Pancreas (tissue), 10 donors: ENCODE measurements around the gene MORC2. TPM values are rescaled to one million over a fixed set of nuclear protein-coding genes. Genes with fewer than 3 reads are reported as not detected.

Experiments used
- ATAC-seq, 4 donors: fragments of 200-7000 bp; cut with Tn5 transposase; one replicate each; pipeline versions ENCODE4 v1.8.0 to v1.9.1; 2020; ENCODE audit warnings: mild to moderate bottlenecking in 4 of 4, moderate library complexity in 4 of 4
- DNase-seq, 6 donors: peaks; one replicate each; pipeline ENCODE4 v3.0.0-alpha.2; 2020
- FAIRE-seq: peaks from 2 replicates; lab custom pipeline; 2012; peaks lifted over from hg19 to GRCh38; lab: Jason Lieb, UNC
- H3K27ac ChIP-seq, 4 donors: fragments of 200-600 bp; sonication (generic); 1 replicate in 3 of 4; 2 replicates in 1 of 4; pipeline versions ENCODE4 v1.5.0 to v1.8.0; 2020
- H3K27me3 ChIP-seq, 4 donors: fragments of 200-600 bp; one replicate each; pipeline ENCODE4 v1.8.0; 2021
- H3K36me3 ChIP-seq, 3 donors: fragments of 200-600 bp; sonication (generic) in 1 of 3; one replicate each; pipeline versions ENCODE4 v1.5.0 to v1.8.0; 2020 to 2021
- H3K4me1 ChIP-seq, 3 donors: fragments of 200-600 bp; one replicate each; pipeline ENCODE4 v1.8.0; 2021
- H3K4me3 ChIP-seq, 4 donors: fragments of 200-600 bp; sonication (generic) in 2 of 4; one replicate each; pipeline versions ENCODE4 v1.5.0 to v1.8.0; 2020 to 2021
- H3K9me3 ChIP-seq, 4 donors: fragments of 200-600 bp; one replicate each; pipeline ENCODE4 v1.8.0; 2021
- WGBS, 2 donors: extraction: QIAGEN DNeasy Blood & Tissue Kit; methylation state at CpG; one replicate each; pipeline ENCODE4 v1.1.7; 2013; 5-methylcytosine and 5-hydroxymethylcytosine counted together
- intact Hi-C, 3 donors: fragments of 100-400 bp; cut with DNase I; formaldehyde crosslinking; loops; one replicate each; pipeline versions ENCODE4 v1.11.1 to v1.14.2; 2022
- polyA plus RNA-seq, 2 donors: library from polyadenylated mRNA; stranded (reverse); fragments of 200-250 nt; gene quantifications; one replicate each; pipeline ENCODE4 v1.2.3, GENCODE V29; 2013
- total RNA-seq, 6 donors: library from RNA; stranded (reverse); fragmentation: NEBNext Ultra II Directional in 4 of 6; extraction: Animal tissue kit (Norgen Biotek cat#: 25700) in 4 of 6; gene quantifications; one replicate each; pipeline versions ENCODE4 v1.2.1 to v1.2.4, GENCODE V29; 2021 to 2023
- TF ChIP-seq, protein P1 (sequence below), 4 donors: fragments of 200-600 bp; sonication (generic) in 3 of 4; IDR thresholded peaks; one replicate each; pipeline versions ENCODE4 v1.5.0 to v1.8.0; 2021; ENCODE audit warnings: antibody characterized with exemption in 4 of 4
- donor health status: healthy with polysubstance abuse.
- donor health status: DM: no; HTN: no; CAD: no; lungs with moderate emphysema.
- donor health status: DM: no; HTN: no; CAD: no.
- donor health status: control.
- donor health status: control.
- donor health status: Bipolar disorder and iron deficiency.
- donor health status: DM: yes; HTN: yes; CAD: no.
- donor health status: DM: no; HTN: no; CAD: no.
- donor health status: DM: no; HTN: no; CAD: no.
- donor health status: DM: yes; HTN: yes; CAD: no.

Gene MORC2
- total and polyA plus RNA-seq, 8 donors, result 7.8 to 36.1 (median 10.8) TPM

DNA sequence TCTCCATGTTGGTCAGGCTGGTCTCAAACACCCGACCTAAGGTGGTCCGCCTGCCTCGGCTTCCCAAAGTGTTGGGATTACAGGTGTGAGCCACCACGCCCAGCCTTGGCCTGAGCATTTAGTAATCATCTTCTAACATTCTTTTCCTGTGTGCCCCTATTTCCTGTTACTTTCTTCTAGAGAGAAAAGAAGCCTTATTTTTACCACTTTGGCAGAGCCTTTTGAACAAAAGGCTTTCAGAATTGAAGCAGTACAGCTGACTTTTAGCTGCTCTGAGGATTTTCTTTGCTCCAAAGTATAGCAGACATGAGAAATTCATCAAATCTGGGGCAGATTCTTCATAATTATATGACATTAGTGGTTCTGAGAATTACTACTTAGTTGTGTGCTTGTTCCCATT is 13.4 kb downstream of the MORC2 start:
- DNase-seq (no peak), FAIRE-seq (no peak), ATAC-seq (no peak)
- no peak overlapping the region for H3K4me3 ChIP-seq
- H3K27ac ChIP-seq, result no peak overlapping the region
- H3K27me3 ChIP-seq, result no peaks in the 10 kb centered on the region
- intact Hi-C loops, result no loop called here
- no peaks in the 10 kb centered on the region for H3K4me1 ChIP-seq
- no peaks in the 10 kb centered on the region for H3K9me3 ChIP-seq
- WGBS, 2 donors, result 88 to 97% methylated on average over 4 of the region's 4 CpGs
- TF ChIP-seq, protein P1, sequence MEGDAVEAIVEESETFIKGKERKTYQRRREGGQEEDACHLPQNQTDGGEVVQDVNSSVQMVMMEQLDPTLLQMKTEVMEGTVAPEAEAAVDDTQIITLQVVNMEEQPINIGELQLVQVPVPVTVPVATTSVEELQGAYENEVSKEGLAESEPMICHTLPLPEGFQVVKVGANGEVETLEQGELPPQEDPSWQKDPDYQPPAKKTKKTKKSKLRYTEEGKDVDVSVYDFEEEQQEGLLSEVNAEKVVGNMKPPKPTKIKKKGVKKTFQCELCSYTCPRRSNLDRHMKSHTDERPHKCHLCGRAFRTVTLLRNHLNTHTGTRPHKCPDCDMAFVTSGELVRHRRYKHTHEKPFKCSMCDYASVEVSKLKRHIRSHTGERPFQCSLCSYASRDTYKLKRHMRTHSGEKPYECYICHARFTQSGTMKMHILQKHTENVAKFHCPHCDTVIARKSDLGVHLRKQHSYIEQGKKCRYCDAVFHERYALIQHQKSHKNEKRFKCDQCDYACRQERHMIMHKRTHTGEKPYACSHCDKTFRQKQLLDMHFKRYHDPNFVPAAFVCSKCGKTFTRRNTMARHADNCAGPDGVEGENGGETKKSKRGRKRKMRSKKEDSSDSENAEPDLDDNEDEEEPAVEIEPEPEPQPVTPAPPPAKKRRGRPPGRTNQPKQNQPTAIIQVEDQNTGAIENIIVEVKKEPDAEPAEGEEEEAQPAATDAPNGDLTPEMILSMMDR (IDR thresholded peaks at IDR 0.05), result no peak
- H3K36me3 ChIP-seq, result no peaks in the 10 kb centered on the region

DNA sequence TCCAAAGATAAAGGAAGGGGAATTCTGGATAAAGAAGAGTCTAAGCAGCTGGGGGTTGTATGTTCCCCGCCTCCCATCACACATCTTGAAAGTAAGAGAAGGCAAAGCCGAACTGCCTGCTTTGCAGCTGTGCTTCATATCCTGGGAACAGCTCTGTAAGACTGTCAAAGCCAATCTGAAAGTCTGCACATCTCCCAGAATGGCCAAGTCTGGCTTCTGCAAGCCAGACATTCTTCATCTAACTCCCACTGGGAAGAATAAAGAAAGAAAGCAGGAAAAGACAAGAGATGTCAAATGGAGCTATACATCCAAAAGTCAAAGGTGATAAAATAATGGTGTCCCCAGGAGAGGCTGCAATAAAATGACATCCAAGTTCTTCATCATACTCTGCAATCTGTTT is 15.4 kb downstream of the MORC2 start:
- no peaks in the 10 kb centered on the region for H3K9me3 ChIP-seq
- H3K36me3 ChIP-seq, result peaks cover 0 to 14% (median 9%) of the 10 kb centered on the region in 3 donors
- intact Hi-C loops, result loop anchor here in 1 of 3 donors (5.0 kb wide), 1 partner anchor 134 kb away; no protein-coding TSS in a partner anchor
- FAIRE-seq, result no peak
- H3K4me3 ChIP-seq, result no peak overlapping the region
- H3K4me1 ChIP-seq, result no peaks in the 10 kb centered on the region
- H3K27ac ChIP-seq, result no peak overlapping the region
- DNase-seq, result no peak
- no peaks in the 10 kb centered on the region for H3K27me3 ChIP-seq
- ATAC-seq, result no peak
- 89 to 96% methylated on average over 2 of the region's 2 CpGs for WGBS, 2 donors
- TF ChIP-seq, protein P1 (IDR thresholded peaks at IDR 0.05), result no peak

DNA sequence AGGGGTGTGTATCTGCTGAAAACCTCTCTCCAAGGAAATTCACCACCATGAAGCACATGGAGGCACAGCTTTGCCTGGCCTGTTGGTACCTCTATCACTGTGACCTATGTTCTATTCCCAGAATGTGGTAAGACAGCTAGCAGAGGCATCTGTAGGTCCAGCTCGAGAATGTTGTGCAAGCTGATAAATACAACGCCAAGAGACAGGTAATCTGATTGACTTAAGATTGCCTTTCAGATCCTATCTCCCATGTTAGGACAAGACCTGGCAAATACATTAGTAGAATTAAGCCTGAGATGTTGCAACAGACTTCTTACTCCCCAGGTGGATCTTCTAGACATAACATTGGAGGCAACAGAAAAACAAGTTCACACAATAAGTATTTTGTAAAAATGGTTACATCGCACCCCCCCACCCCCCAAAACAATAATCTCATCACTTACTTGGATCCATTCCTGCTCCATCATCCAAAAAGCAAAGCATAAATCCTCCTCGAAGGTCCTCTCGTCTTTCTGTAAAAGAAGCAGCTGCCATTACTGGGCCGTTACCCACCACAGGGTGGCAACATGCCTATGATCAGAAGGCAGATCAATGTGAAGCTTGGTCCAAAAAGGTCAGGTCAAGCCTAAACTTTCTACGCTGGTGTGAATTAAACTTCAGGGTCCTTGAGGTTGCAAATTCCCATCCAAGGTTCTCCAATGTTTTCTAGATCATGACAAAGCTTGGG is 18.5 kb downstream of the MORC2 start:
- DNase-seq, result no peak
- H3K4me3 ChIP-seq, result no peak overlapping the region
- H3K27me3 ChIP-seq, result no peaks in the 10 kb centered on the region
- TF ChIP-seq, protein P1 (IDR thresholded peaks at IDR 0.05), result no peak
- WGBS, 2 donors, result 70 to 73% methylated on average over 7 of the region's 7 CpGs
- intact Hi-C loops, result loop anchor here in 2 of 3 donors (5.0 to 10.0 kb wide), 2 partner anchors 137 to 205 kb away; no protein-coding TSS in a partner anchor
- no peak for FAIRE-seq
- no peak for ATAC-seq
- no peaks in the 10 kb centered on the region for H3K9me3 ChIP-seq
- peaks cover 0 to 27% (median 19%) of the 10 kb centered on the region in 3 donors for H3K36me3 ChIP-seq
- H3K27ac ChIP-seq, result no peak overlapping the region
- no peaks in the 10 kb centered on the region for H3K4me1 ChIP-seq

DNA sequence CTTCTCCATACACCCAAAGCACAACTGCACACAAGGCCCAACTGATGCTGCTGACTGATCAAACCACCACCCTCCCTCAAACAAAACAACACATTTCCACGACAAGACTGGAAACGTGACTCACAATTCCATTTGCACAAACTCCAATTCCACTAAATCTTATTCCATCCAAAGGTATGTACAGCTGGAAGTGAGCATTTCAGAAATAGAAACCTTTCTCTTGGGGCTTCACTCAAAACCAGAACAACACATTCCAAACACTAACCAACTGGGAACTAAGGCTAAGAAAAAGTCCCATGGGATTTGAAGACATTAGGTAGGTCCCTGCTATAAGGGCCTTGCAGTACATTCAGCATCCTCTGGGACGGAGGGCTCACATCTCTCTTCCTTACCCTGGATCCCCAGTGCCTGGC is 19.6 kb downstream of the MORC2 start:
- intact Hi-C loops, result loop anchor here in 2 of 3 donors (5.0 to 10.0 kb wide), 2 partner anchors 138 to 206 kb away; no protein-coding TSS in a partner anchor
- H3K27me3 ChIP-seq, result no peaks in the 10 kb centered on the region
- no peak for FAIRE-seq
- no peaks in the 10 kb centered on the region for H3K9me3 ChIP-seq
- DNase-seq, result no peak
- peaks cover 0 to 39% (median 22%) of the 10 kb centered on the region in 3 donors for H3K36me3 ChIP-seq
- no peak for ATAC-seq
- H3K27ac ChIP-seq, result no peak overlapping the region
- H3K4me3 ChIP-seq, result no peak overlapping the region
- TF ChIP-seq, protein P1 (IDR thresholded peaks at IDR 0.05), result no peak
- H3K4me1 ChIP-seq, result no peaks in the 10 kb centered on the region
- 69 to 84% methylated on average over 3 of the region's 3 CpGs for WGBS, 2 donors
